Measurements from ENCODE around the gene SPRR2D.
"Not testable (repeated sequence)": the region's sequence is repeated elsewhere in the genome, so short reads cannot be mapped to it uniquely, and the experiment has no call there.

SPRR2D gene

DNA sequence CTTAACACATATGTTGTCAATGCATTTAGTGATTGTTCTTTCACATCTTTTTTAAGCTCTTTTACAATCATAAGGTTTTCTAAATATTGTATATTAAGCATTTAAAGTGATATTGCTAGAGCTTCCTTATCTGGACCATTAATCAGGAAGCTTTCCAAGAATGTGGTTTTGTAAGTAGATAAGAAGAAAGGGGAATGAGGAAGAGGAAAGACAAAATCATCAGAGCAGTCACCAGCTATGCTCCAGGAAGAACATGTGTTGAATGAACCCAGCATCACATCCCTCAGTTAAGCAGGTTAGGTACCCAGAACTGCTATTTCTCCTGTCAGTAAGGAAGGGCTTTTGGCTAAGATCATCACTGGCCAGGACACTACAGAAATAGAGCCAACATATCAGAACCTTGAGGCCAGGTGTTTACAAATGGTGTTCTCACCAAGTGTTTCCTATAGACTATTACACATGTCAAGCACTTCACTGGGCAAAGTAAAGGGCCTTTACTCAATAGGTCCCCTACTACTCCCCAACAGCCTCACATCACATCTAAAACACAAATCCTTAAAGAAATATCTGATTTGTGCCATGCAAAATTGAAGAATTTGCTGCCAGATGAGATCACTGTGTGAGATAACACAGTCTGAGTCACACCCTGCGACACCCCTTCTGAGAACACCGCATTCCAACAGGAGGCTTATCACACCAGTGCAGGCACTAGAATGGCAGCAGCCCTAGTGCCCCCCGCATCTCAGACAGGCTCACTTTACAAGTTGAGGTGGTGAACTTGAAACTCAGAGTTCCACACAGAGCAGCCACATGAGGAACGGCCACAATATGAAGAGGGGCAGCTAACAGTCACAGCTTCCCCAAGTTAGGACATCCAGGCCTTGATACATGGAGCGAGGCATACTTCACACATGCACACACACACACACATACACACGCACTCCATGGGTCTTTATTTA is 18.2 kb upstream of the SPRR2D start:
- no peaks in the 10 kb centered on the region for H3K36me3 ChIP-seq (replicated peaks; ENCODE audit: insufficient read depth, low read length)
- H3K27ac ChIP-seq (ENCODE audit: low read length): no peak overlapping the region
- no peaks in the 10 kb centered on the region for H3K9me3 ChIP-seq (replicated peaks; ENCODE audit: insufficient read depth, low read length)
- H3K79me2 ChIP-seq (ENCODE audit: low read length): no peaks in the 10 kb centered on the region
- no peak overlapping the region for H3K4me2 ChIP-seq (ENCODE audit: low read depth, low read length)
- H3K9me2 ChIP-seq (replicated peaks; ENCODE audit: insufficient read depth, low read length): no peaks in the 10 kb centered on the region
- peaks cover 13% of the 10 kb centered on the region for H3K4me1 ChIP-seq (ENCODE audit: low read length)
- H3K4me3 ChIP-seq (ENCODE audit: low read length): no peak overlapping the region
- H4K20me1 ChIP-seq (ENCODE audit: insufficient read depth, low read length): no peaks in the 10 kb centered on the region
- no peak overlapping the region for H3K9ac ChIP-seq (ENCODE audit: low read length)
- H3K27me3 ChIP-seq (replicated peaks; ENCODE audit: insufficient read depth, low read length): no peaks in the 10 kb centered on the region
- no peak for DNase-seq
- H2AFZ ChIP-seq (ENCODE audit: low read length): no peak overlapping the region
- H3F3A ChIP-seq (ENCODE audit: insufficient read depth, low read length): no peaks in the 10 kb centered on the region
- no peak for TF ChIP-seq CTCF (IDR thresholded peaks at IDR 0.05; ENCODE audit: low read length)
- TF ChIP-seq EZH2phosphoT487 (IDR thresholded peaks at IDR 0.05; ENCODE audit: low read length): no peak
- no peak for TF ChIP-seq EZH2 (optimal IDR thresholded peaks at IDR 0.05; ENCODE audit: low read depth, low read length)

DNA sequence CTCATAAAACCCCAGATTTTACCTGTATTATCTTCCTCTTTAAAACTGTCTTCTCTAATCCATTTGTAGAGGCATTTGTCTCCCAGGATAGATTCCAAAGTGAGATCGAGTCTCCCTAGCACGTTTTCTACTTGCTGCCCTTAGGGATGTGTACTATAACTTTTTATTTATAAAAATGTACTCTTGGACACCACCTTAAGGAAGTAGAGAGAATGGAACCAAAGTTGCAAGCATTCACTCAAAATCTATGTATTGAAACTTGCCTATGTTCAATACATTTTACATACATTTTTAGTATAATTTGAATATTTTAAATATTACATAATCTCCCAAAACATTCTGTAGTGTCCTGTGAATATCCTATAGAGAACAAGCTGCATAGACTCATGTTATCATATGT is 17.2 kb upstream of the SPRR2D start:
- no peak for DNase-seq
- no peaks in the 10 kb centered on the region for H3K36me3 ChIP-seq (replicated peaks; ENCODE audit: insufficient read depth, low read length)
- no peak overlapping the region for H3K4me2 ChIP-seq (ENCODE audit: low read depth, low read length)
- H3K9me3 ChIP-seq (replicated peaks; ENCODE audit: insufficient read depth, low read length): no peaks in the 10 kb centered on the region
- H3F3A ChIP-seq (ENCODE audit: insufficient read depth, low read length): no peaks in the 10 kb centered on the region
- no peak overlapping the region for H3K4me3 ChIP-seq (ENCODE audit: low read length)
- H3K4me1 ChIP-seq (ENCODE audit: low read length): peaks cover 13% of the 10 kb centered on the region
- no peak for TF ChIP-seq EZH2phosphoT487 (IDR thresholded peaks at IDR 0.05; ENCODE audit: low read length)
- TF ChIP-seq EZH2 (optimal IDR thresholded peaks at IDR 0.05; ENCODE audit: low read depth, low read length): no peak
- TF ChIP-seq CTCF (IDR thresholded peaks at IDR 0.05; ENCODE audit: low read length): peak; percentile 11; the same call in 1 of the 2 replicates
- no peak overlapping the region for H3K9ac ChIP-seq (ENCODE audit: low read length)
- H3K27me3 ChIP-seq (replicated peaks; ENCODE audit: insufficient read depth, low read length): no peaks in the 10 kb centered on the region
- H3K9me2 ChIP-seq (replicated peaks; ENCODE audit: insufficient read depth, low read length): no peaks in the 10 kb centered on the region
- no peaks in the 10 kb centered on the region for H4K20me1 ChIP-seq (ENCODE audit: insufficient read depth, low read length)
- no peaks in the 10 kb centered on the region for H3K79me2 ChIP-seq (ENCODE audit: low read length)
- H2AFZ ChIP-seq (ENCODE audit: low read length): no peak overlapping the region
- no peak overlapping the region for H3K27ac ChIP-seq (ENCODE audit: low read length)

- H3K9me3 ChIP-seq (replicated peaks; ENCODE audit: insufficient read depth, low read length): no peaks in the 10 kb centered on the region
- H3F3A ChIP-seq (ENCODE audit: insufficient read depth, low read length): no peaks in the 10 kb centered on the region
- H3K9me2 ChIP-seq (replicated peaks; ENCODE audit: insufficient read depth, low read length): no peaks in the 10 kb centered on the region
- H3K79me2 ChIP-seq (ENCODE audit: low read length): no peaks in the 10 kb centered on the region
- no peak within 1 kb of the TSS for H3K9ac ChIP-seq (ENCODE audit: low read length)
- H3K4me1 ChIP-seq (ENCODE audit: low read length): peaks cover 13% of the 10 kb centered on the region
- DNase-seq: peak; percentile 56
- no peaks in the 10 kb centered on the region for H3K27me3 ChIP-seq (replicated peaks; ENCODE audit: insufficient read depth, low read length)
- TF ChIP-seq EZH2 (optimal IDR thresholded peaks at IDR 0.05; ENCODE audit: low read depth, low read length): no peak
- H3K4me3 ChIP-seq (ENCODE audit: low read length): no peak within 1 kb of the TSS
- H2AFZ ChIP-seq (ENCODE audit: low read length): no peak within 1 kb of the TSS
- H4K20me1 ChIP-seq (ENCODE audit: insufficient read depth, low read length): no peaks in the 10 kb centered on the region
- H3K4me2 ChIP-seq (ENCODE audit: low read depth, low read length): peak within 1 kb of the TSS; percentile 22
- no peaks in the 10 kb centered on the region for H3K36me3 ChIP-seq (replicated peaks; ENCODE audit: insufficient read depth, low read length)
- no peak within 1 kb of the TSS for H3K27ac ChIP-seq (ENCODE audit: low read length)
These were observed 16.5 kb upstream of the SPRR2D start, which contains the start of gene SPRR2A for GRCh38 chr1:153057375-153057774. Gene SPRR2A (minus strand): TSS chr1:153057512. CDS start chr1:153056735, 777 bp downstream.

DNA sequence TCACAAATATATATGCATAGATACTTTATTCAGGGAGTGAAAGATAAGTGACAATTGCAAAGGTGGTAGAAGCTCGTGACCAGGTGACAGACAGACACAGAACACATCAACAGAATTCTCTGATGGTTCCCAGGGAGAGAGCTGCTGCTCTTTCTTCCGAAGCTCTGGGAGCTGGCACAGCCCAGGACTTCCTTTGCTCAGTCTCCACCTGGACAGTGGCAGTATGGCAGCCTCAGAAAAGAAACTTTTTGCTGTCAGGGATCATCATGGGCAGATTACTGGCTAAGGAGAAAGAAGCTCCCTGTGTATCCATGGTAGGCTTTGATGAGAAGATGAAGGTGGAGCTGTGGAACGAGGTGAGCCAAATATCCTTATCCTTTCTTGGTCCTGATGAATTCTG is 15.2 kb upstream of the SPRR2D start:
- not testable (repeated sequence) for H2AFZ ChIP-seq (ENCODE audit: low read length); H3K27me3 ChIP-seq (replicated peaks; ENCODE audit: insufficient read depth, low read length); DNase-seq

More for the DNA sequence above, 15.2 kb upstream of the SPRR2D start:
- not testable (repeated sequence) for H3K9ac ChIP-seq (ENCODE audit: low read length); H3K4me3 ChIP-seq (ENCODE audit: low read length); H3K27ac ChIP-seq (ENCODE audit: low read length); H4K20me1 ChIP-seq (ENCODE audit: insufficient read depth, low read length); H3K36me3 ChIP-seq (replicated peaks; ENCODE audit: insufficient read depth, low read length); H3K79me2 ChIP-seq (ENCODE audit: low read length); H3K9me3 ChIP-seq (replicated peaks; ENCODE audit: insufficient read depth, low read length); H3K9me2 ChIP-seq (replicated peaks; ENCODE audit: insufficient read depth, low read length); H3F3A ChIP-seq (ENCODE audit: insufficient read depth, low read length); H3K4me2 ChIP-seq (ENCODE audit: low read depth, low read length)
- H3K4me1 ChIP-seq (ENCODE audit: low read length): peaks cover 13% of the 10 kb centered on the region

All from MM.1S (cell line).